Endothelial cell of umbilical vein (primary cell): Measurements from ENCODE around the gene MMS19. TPM values are rescaled to one million over a fixed set of nuclear protein-coding genes. Genes with fewer than 3 reads are reported as not detected.

ENCODE experiments used
- BruUV-seq: library from RNA; stranded (reverse); fragments of 400-500 nt; replicated peaks from 2 replicates; lab custom pipeline; 2021; lab: Mats Ljungman, UMichigan
- CTCF ChIA-PET: fragments of 300-600, 350-600 bp; sonication (Branson Sonifier 250); formaldehyde crosslinking; loops from one replicate; lab custom pipeline; 2021; ENCODE audit warnings: antibody characterized with exemption, inconsistent platforms; lab: Charles Lee
- POLR2A ChIA-PET: fragments of 300-600, 350-600 bp; sonication (Branson Sonifier 250); formaldehyde crosslinking; loops from one replicate; lab custom pipeline; 2021; ENCODE audit warnings: antibody characterized with exemption, inconsistent platforms; lab: Charles Lee
- DNase-seq: peaks from one replicate; pipeline ENCODE4 v3.0.0-alpha.2; 2011; ENCODE audit warnings: low read depth, low spot score
- FAIRE-seq: peaks from 2 replicates; lab custom pipeline; 2011; peaks lifted over from hg19 to GRCh38; lab: Jason Lieb, UNC
- H2AFZ ChIP-seq: 2 replicates; pipeline ENCODE4 v1.6.0; 2012; ENCODE audit warnings: low read depth, low read length, control low read depth, inconsistent platforms
- H3K27ac ChIP-seq: 2 replicates; pipeline ENCODE4 v1.5.1; 2011; ENCODE audit warnings: low read depth, mild to moderate bottlenecking, control low read depth, low read length, moderate library complexity; ENCODE audit not compliant: insufficient read depth
- H3K27me3 ChIP-seq, 2 experiments: 2 replicates each; pipeline versions ENCODE4 v1.6.0 to v1.6.1; 2011; ENCODE audit warnings: low read length in 2 of 2, mixed read lengths in 1 of 2; ENCODE audit not compliant: control insufficient read depth in 2 of 2, insufficient read depth in 2 of 2
- H3K36me3 ChIP-seq, 2 experiments: 2 replicates in 1 of 2; 3 replicates in 1 of 2; pipeline ENCODE4 v1.5.1; 2011; ENCODE audit warnings: low read length in 2 of 2, mild to moderate bottlenecking in 1 of 2, moderate library complexity in 1 of 2; ENCODE audit not compliant: control insufficient read depth in 2 of 2, insufficient read depth in 2 of 2; ENCODE audit errors: extremely low read depth in 1 of 2
- H3K4me1 ChIP-seq: 3 replicates; pipeline ENCODE4 v1.5.1; 2011; ENCODE audit warnings: mild to moderate bottlenecking, low read length; ENCODE audit not compliant: control insufficient read depth, insufficient read depth; ENCODE audit errors: extremely low read depth
- H3K4me2 ChIP-seq: 2 replicates; pipeline ENCODE4 v1.6.1; 2011; ENCODE audit warnings: low read length, control low read depth, mixed read lengths; ENCODE audit not compliant: insufficient read depth
- H3K4me3 ChIP-seq, 3 experiments: fragments of 200-600 bp in 1 of 3; sonication (generic), shearing (Covaris generic) in 1 of 3; replicated peaks in 1 of 3; 2 replicates each; pipeline ENCODE4 v1.5.1; 2011 to 2016; ENCODE audit warnings: control low read depth in 3 of 3, low read length in 3 of 3, mild to moderate bottlenecking in 2 of 3, inconsistent platforms in 1 of 3, low read depth in 1 of 3, moderate library complexity in 1 of 3; ENCODE audit not compliant: insufficient read depth in 1 of 3
- H3K79me2 ChIP-seq: 2 replicates; pipeline ENCODE4 v1.6.0; 2012; ENCODE audit warnings: low read length, inconsistent platforms; ENCODE audit not compliant: control insufficient read depth, insufficient read depth
- H3K9ac ChIP-seq: replicated peaks from 2 replicates; pipeline ENCODE3; 2011; ENCODE audit warnings: low read length, control low read depth; ENCODE audit not compliant: insufficient read depth; ENCODE audit errors: extremely low read depth
- H3K9me1 ChIP-seq: replicated peaks from 3 replicates; pipeline ENCODE4 v1.6.0; 2011; ENCODE audit warnings: mild to moderate bottlenecking, low read length; ENCODE audit not compliant: control insufficient read depth, insufficient read depth; ENCODE audit errors: extremely low read depth
- H3K9me3 ChIP-seq: replicated peaks from 2 replicates; pipeline ENCODE4 v1.5.1; 2012; ENCODE audit warnings: low read length, inconsistent platforms; ENCODE audit not compliant: control insufficient read depth, insufficient read depth
- H4K20me1 ChIP-seq: replicated peaks from 2 replicates; pipeline ENCODE3; 2011; ENCODE audit warnings: mild to moderate bottlenecking, low read length; ENCODE audit not compliant: control insufficient read depth, insufficient read depth; ENCODE audit errors: extremely low read depth
- CTCF ChIP-seq, 2 donors: IDR thresholded peaks; 1 replicate in 1 of 2; 2 replicates in 1 of 2; pipeline ENCODE4 v1.5.1; 2011; ENCODE audit warnings: low read length in 2 of 2, mild to moderate bottlenecking in 2 of 2, moderate library complexity in 2 of 2, control low read depth in 1 of 2, inconsistent platforms in 1 of 2, low read depth in 1 of 2; ENCODE audit not compliant: insufficient read depth in 1 of 2; ENCODE audit errors: extremely low read depth in 1 of 2
- EZH2 ChIP-seq: IDR thresholded peaks from 2 replicates; pipeline ENCODE4 v1.6.1; 2012; ENCODE audit warnings: borderline replicate concordance, low read depth, mild to moderate bottlenecking, moderate library complexity, low read length, inconsistent platforms; ENCODE audit not compliant: severe bottlenecking
- FOS ChIP-seq: IDR thresholded peaks from 2 replicates; pipeline ENCODE4 v1.6.1; 2011; ENCODE audit warnings: mild to moderate bottlenecking, low read length, moderate library complexity, borderline replicate concordance; ENCODE audit not compliant: insufficient read depth
- GATA2 ChIP-seq: IDR thresholded peaks from 2 replicates; pipeline ENCODE4 v1.7.0; 2011; ENCODE audit warnings: low read depth, mild to moderate bottlenecking, moderate library complexity, mixed read lengths, low read length; ENCODE audit not compliant: insufficient read length, insufficient read depth
- MYC ChIP-seq: IDR thresholded peaks from one replicate; pipeline ENCODE4 v1.6.1; 2011; ENCODE audit warnings: mild to moderate bottlenecking, low read depth, low read length
- POLR2A ChIP-seq: IDR thresholded peaks from 2 replicates; pipeline ENCODE4 v1.6.1; 2012; ENCODE audit warnings: low read depth, mild to moderate bottlenecking, control low read depth, low read length
- dilution Hi-C: fragments of 300-500 bp; cut with MboI; formaldehyde crosslinking; loops from one replicate; pipeline ENCODE4 v1.15.0; 2019; ENCODE audit warnings: low sequenced_read_pairs; ENCODE audit not compliant: extremely low pct_ligation_motif_present
- intact Hi-C: fragments of 100-400 bp; cut with micrococcal nuclease; formaldehyde crosslinking; loops from one replicate; pipeline ENCODE4 v1.10.0; 2022
- polyA plus RNA-seq, 4 experiments: library from polyadenylated mRNA; depleted of rRNA in 3 of 4; stranded (reverse) in 3 of 4; unstranded in 1 of 4; fragments of >200 nt; gene quantifications; 2 replicates each; pipeline versions ENCODE4 v1.2.1 to v1.2.3, GENCODE V29; 2011 to 2012; ENCODE audit warnings: missing spikeins in 1 of 4
- total RNA-seq: library from RNA; stranded (reverse); gene quantifications from 2 replicates; pipeline ENCODE4 v1.2.3, GENCODE V29; 2021

Gene MMS19
- total and polyA plus RNA-seq, 2 donors (not counting 3 experiments of a cell fraction or from before 2014, with no cell fraction given), result 95.2 to 123 TPM

DNA sequence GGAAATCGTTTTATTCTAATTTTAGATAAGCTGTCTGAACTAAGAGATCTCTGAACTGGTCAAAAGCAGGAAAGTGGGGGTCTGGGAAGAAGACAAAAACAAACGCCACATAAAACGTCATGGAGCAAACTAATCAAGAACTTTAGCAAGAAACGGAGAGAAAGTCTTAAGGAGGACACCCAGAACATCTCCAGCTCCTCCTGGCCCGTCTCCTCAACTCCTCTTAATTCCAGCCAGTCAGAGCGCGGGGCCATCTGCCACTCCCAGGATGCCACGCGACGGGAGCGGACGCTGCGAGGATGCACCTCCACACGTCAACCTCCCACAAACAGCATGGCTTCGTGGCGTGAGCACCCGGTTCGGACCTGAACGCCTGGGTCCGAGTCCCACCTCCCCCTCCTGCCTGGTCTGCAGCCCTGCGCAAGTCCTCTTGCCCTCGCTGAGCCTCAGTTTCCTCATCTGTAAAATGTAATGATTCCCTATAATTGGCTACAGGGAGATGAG lies 598 bp downstream of the MMS19 start:
- Histone ChIP-seq H3K4me3 (peak overlapping the region; percentile 11 to 93 (median 70)), H2AFZ (peak overlapping the region; percentile 55), H3K36me3 (no peaks in the 10 kb centered on the region), H3K9me3 (no peaks in the 10 kb centered on the region), H3K4me2 (peak overlapping the region; percentile 86), H3K4me1 (peaks cover 33% of the 10 kb centered on the region), H3K79me2 (peaks cover 69% of the 10 kb centered on the region), H4K20me1 (no peaks in the 10 kb centered on the region), H3K9me1 (no peaks in the 10 kb centered on the region), H3K27me3 (no peaks in the 10 kb centered on the region), H3K27ac (peak overlapping the region; percentile 40), H3K9ac (peak overlapping the region; percentile 66)
- TF ChIP-seq POLR2A (peak; percentile 33), GATA2 (no peak), MYC (peak; percentile 76)
- DNase-seq (peak; percentile 74), FAIRE-seq (peak; percentile 84)
- CTCF ChIA-PET, result interaction anchor here (1.0 to 1.2 kb wide), 2 partner anchors 11 to 56 kb away, joined by 4 read pairs; no protein-coding TSS in a partner anchor
- BruUV-seq, result TSS peak; percentile 21
- dilution Hi-C loops (no loop called here), intact Hi-C loops (loop anchor here (1.0 to 10.0 kb wide), 7 partner anchors 9 to 237 kb away; partner anchors contain the start of genes AVPI1, PGAM1 and ZFYVE27)
- POLR2A ChIA-PET, result no interaction called here

DNA sequence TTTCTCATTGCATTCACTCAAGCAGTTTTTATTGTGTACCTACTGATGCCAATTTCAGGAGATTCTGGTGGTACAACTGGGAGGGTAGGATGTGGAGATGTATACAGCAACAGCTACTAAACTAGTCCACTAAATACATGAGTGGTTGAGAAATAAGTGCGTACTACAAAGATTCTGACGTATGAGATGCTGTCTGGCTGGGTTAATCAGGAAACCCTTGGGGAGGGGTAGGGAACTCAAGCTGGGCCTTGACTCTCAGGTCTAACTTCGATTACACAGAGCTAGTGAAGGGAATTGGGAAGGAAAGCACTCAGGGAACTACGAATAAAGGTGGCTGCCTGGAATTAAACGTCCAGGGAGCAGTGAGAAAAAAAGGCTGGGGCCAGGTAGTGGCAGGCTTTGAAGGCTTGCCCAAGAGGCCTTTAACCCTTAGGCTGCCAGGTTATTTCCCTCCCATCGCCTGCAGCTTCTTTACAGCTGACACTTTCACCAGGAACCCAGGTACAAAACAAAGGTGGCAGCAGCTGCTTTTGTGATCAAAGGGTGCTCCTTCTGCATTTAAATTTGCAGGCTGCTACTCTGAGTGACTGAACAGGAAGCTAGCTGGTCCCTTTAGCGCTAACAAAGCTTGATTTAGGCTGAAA lies 3.2 kb downstream of the MMS19 start:
- Histone ChIP-seq H3K4me1 (peaks cover 24% of the 10 kb centered on the region), H2AFZ (no peak overlapping the region), H3K27me3 (no peaks in the 10 kb centered on the region), H3K79me2 (peaks cover 77% of the 10 kb centered on the region), H4K20me1 (peaks cover 2% of the 10 kb centered on the region), H3K4me3 (no peak overlapping the region), H3K9ac (peak overlapping the region; percentile 12), H3K27ac (no peak overlapping the region), H3K4me2 (peak overlapping the region; percentile 5), H3K9me3 (no peaks in the 10 kb centered on the region), H3K9me1 (no peaks in the 10 kb centered on the region), H3K36me3 (no peaks in the 10 kb centered on the region)
- no TSS peak for BruUV-seq
- ChIA-PET CTCF (interaction anchor here (0.7 to 2.0 kb wide), 5 partner anchors 11 to 122 kb away, joined by 3 to 12 read pairs (median 3); no protein-coding TSS in a partner anchor), POLR2A (no interaction called here)
- intact Hi-C loops, result loop anchor here (5.0 to 10.0 kb wide), 2 partner anchors 68 to 240 kb away; partner anchors contain the start of genes PGAM1 and ZFYVE27
- dilution Hi-C loops, result no loop called here
- TF ChIP-seq FOS (no peak), CTCF (IDR thresholded peaks at IDR 0.05; ENCODE audit: extremely low read depth in 1 of 2, insufficient read depth in 1 of 2, low read depth in 1 of 2, low read length in 2 of 2) (no peak), GATA2 (no peak), EZH2 (no peak), MYC (no peak)
- FAIRE-seq (peak; percentile 78), DNase-seq (peak; percentile 40)
